GM12878 (cell line): Measurements from ENCODE around the gene DENND1A. TPM values are rescaled to one million over a fixed set of nuclear protein-coding genes. Genes with fewer than 3 reads are reported as not detected.

ENCODE experiments used
- ATAC-seq: fragments of 200-7000 bp; cut with Tn5 transposase; 3 replicates; pipeline ENCODE4 v1.9.1; 2020; ENCODE audit warnings: mild to moderate bottlenecking, moderate library complexity
- BruUV-seq: library from RNA; stranded (reverse); fragments of 400-500 nt; replicated peaks from 2 replicates; lab custom pipeline; 2021; lab: Mats Ljungman, UMichigan
- CTCF ChIA-PET: fragments of 300-600 bp; sonication (Branson Sonifier 250); formaldehyde crosslinking; extraction: SDS; loops from one replicate; lab custom pipeline; 2021; ENCODE audit warnings: inconsistent platforms; lab: Yijun Ruan, JAX
- POLR2A ChIA-PET: fragments of 350-600 bp; formaldehyde crosslinking; extraction: SDS; loops from one replicate; lab custom pipeline; 2021; ENCODE audit warnings: inconsistent platforms; lab: Charles Lee
- RAD21 ChIA-PET: fragments of 300-600 bp; sonication (Branson Sonifier 250); formaldehyde crosslinking; loops from one replicate; lab custom pipeline; 2023; ENCODE audit warnings: antibody characterized with exemption; ENCODE audit not compliant: unreplicated experiment; lab: Charles Lee
- SMC1A ChIA-PET: fragments of 300-600 bp; sonication (Branson Sonifier 250); formaldehyde crosslinking; loops from one replicate; lab custom pipeline; 2023; ENCODE audit not compliant: unreplicated experiment, uncharacterized antibody; lab: Charles Lee
- DNase-seq: peaks from one replicate; pipeline ENCODE4 v3.0.0-alpha.2; 2011; ENCODE audit warnings: low read depth, low spot score
- FAIRE-seq: peaks from 3 replicates; lab custom pipeline; 2011; peaks lifted over from hg19 to GRCh38; lab: Jason Lieb, UNC
- H2AFZ ChIP-seq: 2 replicates; pipeline ENCODE4 v1.6.0; 2011; ENCODE audit warnings: low read depth, low read length, control low read depth; ENCODE audit not compliant: control insufficient read depth
- H3K27ac ChIP-seq: 2 replicates; pipeline ENCODE4 v1.5.1; 2011; ENCODE audit warnings: control low read depth; ENCODE audit not compliant: control insufficient read depth, insufficient read depth
- H3K27me3 ChIP-seq, 2 experiments: replicated peaks in 1 of 2; 2 replicates each; pipeline versions ENCODE4 v1.6.0 to v1.6.1; 2011; ENCODE audit warnings: low read length in 1 of 2; ENCODE audit not compliant: control insufficient read depth in 2 of 2, insufficient read depth in 2 of 2
- H3K36me3 ChIP-seq, 2 experiments: 2 replicates each; pipeline ENCODE4 v1.5.1; 2011; ENCODE audit warnings: low read length in 1 of 2; ENCODE audit not compliant: control insufficient read depth in 2 of 2, insufficient read depth in 2 of 2
- H3K4me1 ChIP-seq: 2 replicates; pipeline ENCODE4 v1.6.1; 2011; ENCODE audit warnings: mild to moderate bottlenecking, low read length, moderate library complexity, mixed read lengths; ENCODE audit not compliant: control insufficient read depth, insufficient read depth
- H3K4me2 ChIP-seq: 2 replicates; pipeline ENCODE4 v1.6.0; 2011; ENCODE audit warnings: control low read depth; ENCODE audit not compliant: control insufficient read depth, insufficient read depth
- H3K4me3 ChIP-seq: fragments of 200-600 bp; sonication (generic); 2 replicates; pipeline ENCODE4 v1.5.1; 2016
- H3K79me2 ChIP-seq: 2 replicates; pipeline ENCODE4 v1.6.0; 2011; ENCODE audit warnings: low read length; ENCODE audit not compliant: control insufficient read depth, insufficient read depth
- H3K9ac ChIP-seq: 2 replicates; pipeline ENCODE4 v1.8.0; 2011; ENCODE audit warnings: low read length, control low read depth, mixed read lengths; ENCODE audit not compliant: control insufficient read depth, insufficient read depth
- H3K9me3 ChIP-seq: replicated peaks from 3 replicates; pipeline ENCODE4 v1.5.1; 2011; ENCODE audit warnings: mild to moderate bottlenecking, low read length; ENCODE audit not compliant: control insufficient read depth, insufficient read depth
- H4K20me1 ChIP-seq: 2 replicates; pipeline ENCODE4 v1.6.0; 2011; ENCODE audit not compliant: control insufficient read depth, insufficient read depth
- ATF7 ChIP-seq: fragments of 450-650 bp; IDR thresholded peaks from 2 replicates; pipeline ENCODE4 v1.6.1; 2016; ENCODE audit warnings: low read depth, mild to moderate bottlenecking
- BCL3 ChIP-seq: IDR thresholded peaks from 2 replicates; pipeline ENCODE4 v1.6.1; 2011; ENCODE audit warnings: borderline replicate concordance, low read depth, mild to moderate bottlenecking, moderate library complexity, low read length; ENCODE audit not compliant: insufficient read depth, poor library complexity, severe bottlenecking
- CBFB ChIP-seq: IDR thresholded peaks from 2 replicates; pipeline ENCODE4 v1.6.1; 2016; ENCODE audit warnings: antibody characterized with exemption, low read depth
- E2F4 ChIP-seq: IDR thresholded peaks from 2 replicates; pipeline ENCODE4 v1.6.1; 2012; ENCODE audit warnings: low read depth, low read length, improper control_type of control experiment
- E2F8 ChIP-seq: fragments of 450-650 bp; IDR thresholded peaks from 2 replicates; pipeline ENCODE4 v1.6.1; 2018; ENCODE audit warnings: mild to moderate bottlenecking, low read depth, moderate library complexity; ENCODE audit not compliant: partially characterized antibody
- E4F1 ChIP-seq: fragments of 450-650 bp; IDR thresholded peaks from 2 replicates; pipeline ENCODE4 v1.6.1; 2018; ENCODE audit warnings: borderline replicate concordance, mild to moderate bottlenecking; ENCODE audit not compliant: partially characterized antibody
- HDAC2 ChIP-seq: fragments of 200-600 bp; sonication (generic); IDR thresholded peaks from 2 replicates; pipeline ENCODE4 v1.6.1; 2017
- MTA3 ChIP-seq: IDR thresholded peaks from 2 replicates; pipeline ENCODE4 v1.6.1; 2012; ENCODE audit warnings: low read length, inconsistent platforms, borderline replicate concordance
- POU2F2 ChIP-seq: IDR thresholded peaks from 3 replicates; pipeline ENCODE4 v1.6.1; 2011; ENCODE audit warnings: low read depth, mild to moderate bottlenecking, low read length, borderline replicate concordance
- RAD21 ChIP-seq: IDR thresholded peaks from 2 replicates; pipeline ENCODE4 v1.6.1; 2011; ENCODE audit warnings: mild to moderate bottlenecking, low read depth, low read length, moderate library complexity; ENCODE audit not compliant: insufficient read depth
- SMC3 ChIP-seq: IDR thresholded peaks from 2 replicates; pipeline ENCODE4 v1.6.1; 2011; ENCODE audit warnings: low read length, improper control_type of control experiment, borderline replicate concordance
- SREBF1 ChIP-seq: IDR thresholded peaks from 2 replicates; pipeline ENCODE4 v1.6.1; 2012; ENCODE audit warnings: mild to moderate bottlenecking, low read length
- SUPT20H ChIP-seq: IDR thresholded peaks from 2 replicates; pipeline ENCODE4 v1.6.1; 2011; ENCODE audit warnings: low read depth, mild to moderate bottlenecking, low read length, moderate library complexity, borderline replicate concordance; ENCODE audit not compliant: control insufficient read depth
- ZNF217 ChIP-seq: fragments of 450-650 bp; IDR thresholded peaks from 2 replicates; pipeline ENCODE4 v1.6.1; 2017; ENCODE audit warnings: antibody characterized with exemption, mild to moderate bottlenecking
- WGBS: methylation state at CpG from one replicate; pipeline ENCODE4 v1.1.6; 2016; ENCODE audit warnings: low lambda C conversion rate; ENCODE audit not compliant: insufficient replicate concordance, insufficient coverage; ENCODE audit errors: missing lambda C conversion rate; 5-methylcytosine and 5-hydroxymethylcytosine counted together
- in situ Hi-C: fragments of 300-500 bp; cut with MboI; formaldehyde crosslinking; loops from 9 replicates; pipeline ENCODE4 v1.14.3; 2018; ENCODE audit warnings: mixed read lengths
- intact Hi-C: fragments of 100-400 bp; cut with micrococcal nuclease; formaldehyde crosslinking; loops from one replicate; pipeline ENCODE4 v1.14.2; 2022; ENCODE audit not compliant: unreplicated experiment
- polyA plus RNA-seq, 11 experiments: library from polyadenylated mRNA; depleted of rRNA in 4 of 11; unstranded in 6 of 11; stranded (reverse) in 5 of 11; fragments of >200 nt; fragmentation: Nextera tagmentation in 4 of 11; fragmentation: Illumina TruSeq in 1 of 11; extraction: Ambion mirVana in 4 of 11; extraction: Trizol in 1 of 11; gene quantifications; 1 replicate in 1 of 11; 2 replicates in 10 of 11; pipeline versions ENCODE4 v1.2.1 to v1.2.3, GENCODE V29; 2011 to 2016; ENCODE audit warnings: inconsistent platforms in 2 of 11, missing spikeins in 2 of 11, low read depth in 1 of 11
- total RNA-seq, 4 experiments: library from RNA; depleted of rRNA in 3 of 4; stranded (reverse); fragments of >200 nt in 3 of 4; fragmentation: Illumina TruSeq in 1 of 4; extraction: Trizol in 1 of 4; gene quantifications; 2 replicates each; pipeline versions ENCODE4 v1.2.1 to v1.2.3, GENCODE V29; 2013 to 2021
- TF ChIP-seq, protein P1 (sequence below): IDR thresholded peaks from 2 replicates; pipeline ENCODE4 v1.6.1; 2011; ENCODE audit warnings: low read depth, low read length, improper control_type of control experiment, borderline replicate concordance

Gene DENND1A
- total and polyA plus RNA-seq, 10 of the 15 experiments (the other 5 are each of a cell fraction or from before 2014, with no cell fraction given), result 14.1 to 48.6 (median 35.2) TPM

DNA sequence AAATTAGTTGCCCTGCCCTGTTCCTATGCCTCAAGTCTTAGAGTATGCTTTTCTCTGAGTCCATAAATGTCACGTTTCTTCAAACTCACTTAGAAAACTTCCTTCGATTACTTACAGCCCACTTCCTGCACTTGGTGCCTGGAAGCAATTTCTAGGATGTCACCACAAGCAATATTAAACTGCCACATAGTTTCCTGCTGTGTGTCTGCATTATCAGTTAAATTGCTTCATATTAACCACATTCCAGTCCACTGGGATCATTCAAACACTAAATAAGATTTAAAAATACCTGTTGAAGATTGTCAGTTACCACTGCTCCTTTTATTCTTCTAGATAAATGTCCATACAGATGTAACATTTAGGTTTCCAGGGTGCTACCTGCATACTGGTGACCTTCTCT, 4.1 kb downstream of the DENND1A start (continued):
- TF ChIP-seq SMC3 (no peak), CBFB (no peak), ATF7 (no peak), SREBF1 (no peak), HDAC2 (no peak)
- TF ChIP-seq, protein P1, sequence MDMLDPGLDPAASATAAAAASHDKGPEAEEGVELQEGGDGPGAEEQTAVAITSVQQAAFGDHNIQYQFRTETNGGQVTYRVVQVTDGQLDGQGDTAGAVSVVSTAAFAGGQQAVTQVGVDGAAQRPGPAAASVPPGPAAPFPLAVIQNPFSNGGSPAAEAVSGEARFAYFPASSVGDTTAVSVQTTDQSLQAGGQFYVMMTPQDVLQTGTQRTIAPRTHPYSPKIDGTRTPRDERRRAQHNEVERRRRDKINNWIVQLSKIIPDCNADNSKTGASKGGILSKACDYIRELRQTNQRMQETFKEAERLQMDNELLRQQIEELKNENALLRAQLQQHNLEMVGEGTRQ, result no peak

DNA sequence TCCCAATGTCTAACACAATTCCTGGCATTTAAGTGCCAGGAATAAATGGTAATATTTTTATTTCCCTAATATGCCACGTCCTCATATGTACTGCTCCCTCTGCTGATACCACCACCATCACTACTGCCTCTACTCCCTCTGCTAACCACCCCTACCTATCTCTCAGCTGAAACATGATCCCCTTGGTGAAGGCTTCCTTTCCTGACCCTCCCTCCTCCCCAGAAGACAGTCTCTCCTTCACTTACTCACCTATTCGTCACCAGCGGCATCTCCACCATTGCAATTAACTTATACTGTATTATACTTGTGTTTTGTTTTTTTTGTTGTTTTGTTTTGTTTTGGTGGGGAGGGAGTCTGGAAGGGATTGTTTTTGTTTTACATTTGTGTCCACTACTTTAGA, 4.8 kb downstream of the DENND1A start:
- 100% methylated on average over 3 of the region's 3 CpGs for WGBS
- ChIA-PET SMC1A (no interaction called here), RAD21 (no interaction called here), POLR2A (no interaction called here), CTCF (interaction anchor here (0.9 kb wide), 1 partner anchor 116 kb away, joined by 3 read pairs; no protein-coding TSS in a partner anchor)
- Histone ChIP-seq H4K20me1 (no peaks in the 10 kb centered on the region), H3K9ac (no peak overlapping the region), H3K4me3 (no peak overlapping the region), H3K9me3 (no peaks in the 10 kb centered on the region; the same call in 1 of the 3 replicates), H3K4me1 (peaks cover 12% of the 10 kb centered on the region), H3K36me3 (no peaks in the 10 kb centered on the region), H3K27me3 (no peaks in the 10 kb centered on the region), H3K27ac (no peak overlapping the region), H2AFZ (no peak overlapping the region), H3K4me2 (no peak overlapping the region), H3K79me2 (peaks cover 68% of the 10 kb centered on the region)
- DNase-seq (no peak), FAIRE-seq (no peak), ATAC-seq (no peak)
- BruUV-seq, result no TSS peak
- intact Hi-C loops, result loop anchor here (5.0 kb wide), 2 partner anchors 72 to 88 kb away; no protein-coding TSS in a partner anchor
- in situ Hi-C loops, result no loop called here
- TF ChIP-seq E2F8, result no peak
- no peak for TF ChIP-seq SUPT20H
- TF ChIP-seq E2F4, result no peak
- TF ChIP-seq MTA3, result no peak
- no peak for TF ChIP-seq RAD21
- no peak for TF ChIP-seq BCL3
- TF ChIP-seq POU2F2, result no peak
- TF ChIP-seq E4F1, result no peak
- TF ChIP-seq ZNF217, result no peak
